Activated CD4-positive, alpha-beta memory T cell treated with anti-CD3 and anti-CD28 coated beads, Interleukin-2, amount 10 ng/mL, durations not matched to agents 7 days and 5 days (primary cell): ENCODE results near the gene TARM1. TPM values are rescaled to one million over a fixed set of nuclear protein-coding genes. Genes with fewer than 3 reads are reported as not detected.

Experiments
- CTCF ChIA-PET: fragments of 350-600 bp; sonication (Branson Sonifier 250); formaldehyde crosslinking; loops from one replicate; lab custom pipeline; 2021; ENCODE audit warnings: antibody characterized with exemption, inconsistent platforms; lab: Charles Lee
- POLR2A ChIA-PET: fragments of 350-600 bp; sonication (Branson Sonifier 250); formaldehyde crosslinking; loops from one replicate; lab custom pipeline; 2021; ENCODE audit warnings: antibody characterized with exemption; lab: Charles Lee
- DNase-seq: peaks from one replicate; pipeline ENCODE4 v3.0.0-alpha.2; 2020
- H3K27ac Mint-ChIP-seq: one replicate; pipeline ENCODE4 v1.8.0; 2021; ENCODE audit warnings: mild to moderate bottlenecking, mixed read lengths
- H3K27me3 Mint-ChIP-seq: one replicate; pipeline ENCODE4 v1.8.0; 2021; ENCODE audit warnings: mixed read lengths
- H3K36me3 Mint-ChIP-seq: one replicate; pipeline ENCODE4 v1.8.0; 2021; ENCODE audit warnings: low read depth, mixed read lengths
- H3K4me1 Mint-ChIP-seq: one replicate; pipeline ENCODE4 v1.8.0; 2021; ENCODE audit warnings: mixed read lengths
- H3K4me3 Mint-ChIP-seq: one replicate; pipeline ENCODE4 v1.8.0; 2021; ENCODE audit warnings: mild to moderate bottlenecking, mixed read lengths
- H3K9me3 Mint-ChIP-seq: one replicate; pipeline ENCODE4 v1.8.0; 2021; ENCODE audit warnings: mixed read lengths
- total RNA-seq, 2 experiments: library from RNA; stranded (reverse); gene quantifications; one replicate each; pipeline ENCODE4 v1.2.3, GENCODE V29; 2021

Gene TARM1
- total RNA-seq = not detected

DNA sequence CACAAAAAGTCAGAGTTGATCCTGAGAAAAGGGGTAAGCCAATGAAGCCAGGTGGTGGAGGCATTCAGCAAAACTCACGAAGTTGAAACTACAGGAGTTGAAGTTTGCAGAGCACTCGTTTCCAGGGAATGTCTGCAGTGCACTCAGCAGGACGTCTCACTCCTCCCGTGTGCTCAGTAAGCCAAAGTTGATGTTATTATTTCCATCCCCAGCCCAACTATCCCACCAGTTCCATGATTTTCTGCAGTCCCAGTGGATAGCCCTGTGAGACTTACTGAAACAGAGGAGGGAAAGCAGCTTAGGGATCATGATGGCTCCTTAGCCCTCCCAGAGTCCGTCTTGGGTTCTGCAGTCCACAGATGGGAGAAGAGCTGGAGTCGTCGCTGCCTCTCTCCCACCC is at the start of gene TARM1:
TARM1 (minus strand) TSS at position 334 of the 400 bp plus-strand sequence; CDS start at position 309, 25 bp downstream.
- no peak for DNase-seq
- ChIA-PET CTCF (no interaction called here), POLR2A (no interaction called here)
- H3K4me3 Mint-ChIP-seq = no peak within 1 kb of the TSS
- H3K9me3 Mint-ChIP-seq = peaks cover 7% of the 10 kb centered on the region
- H3K27me3 Mint-ChIP-seq = no peaks in the 10 kb centered on the region
- no peaks in the 10 kb centered on the region for H3K36me3 Mint-ChIP-seq
- H3K27ac Mint-ChIP-seq = no peak within 1 kb of the TSS
- H3K4me1 Mint-ChIP-seq = no peaks in the 10 kb centered on the region

DNA sequence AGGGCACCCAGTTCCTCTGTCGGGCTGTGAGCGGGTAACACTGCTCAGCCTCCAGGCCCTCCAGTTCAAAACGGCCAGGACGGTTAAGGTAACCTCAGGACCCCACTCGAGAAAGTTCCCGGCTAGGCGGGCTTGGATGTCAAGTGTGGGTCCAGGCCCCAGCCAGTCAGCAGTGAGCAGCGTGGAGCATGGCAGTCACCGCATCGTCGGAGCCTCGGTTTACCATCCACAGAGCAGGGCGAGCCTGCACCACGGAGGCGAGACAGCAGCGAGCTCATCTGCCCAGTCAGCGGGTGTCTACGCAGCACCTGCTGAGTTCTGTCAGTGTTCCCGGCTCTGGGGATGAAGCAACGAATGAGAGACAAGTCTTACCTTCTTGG is 48.4 kb upstream of the TARM1 start:
- ChIA-PET POLR2A (no interaction called here), CTCF (no interaction called here)
- H3K27me3 Mint-ChIP-seq = no peaks in the 10 kb centered on the region
- no peak overlapping the region for H3K27ac Mint-ChIP-seq
- H3K36me3 Mint-ChIP-seq = peaks cover 20% of the 10 kb centered on the region
- H3K4me3 Mint-ChIP-seq = no peak overlapping the region
- H3K9me3 Mint-ChIP-seq = no peaks in the 10 kb centered on the region
- no peak for DNase-seq
- H3K4me1 Mint-ChIP-seq = peaks cover 3% of the 10 kb centered on the region

DNA sequence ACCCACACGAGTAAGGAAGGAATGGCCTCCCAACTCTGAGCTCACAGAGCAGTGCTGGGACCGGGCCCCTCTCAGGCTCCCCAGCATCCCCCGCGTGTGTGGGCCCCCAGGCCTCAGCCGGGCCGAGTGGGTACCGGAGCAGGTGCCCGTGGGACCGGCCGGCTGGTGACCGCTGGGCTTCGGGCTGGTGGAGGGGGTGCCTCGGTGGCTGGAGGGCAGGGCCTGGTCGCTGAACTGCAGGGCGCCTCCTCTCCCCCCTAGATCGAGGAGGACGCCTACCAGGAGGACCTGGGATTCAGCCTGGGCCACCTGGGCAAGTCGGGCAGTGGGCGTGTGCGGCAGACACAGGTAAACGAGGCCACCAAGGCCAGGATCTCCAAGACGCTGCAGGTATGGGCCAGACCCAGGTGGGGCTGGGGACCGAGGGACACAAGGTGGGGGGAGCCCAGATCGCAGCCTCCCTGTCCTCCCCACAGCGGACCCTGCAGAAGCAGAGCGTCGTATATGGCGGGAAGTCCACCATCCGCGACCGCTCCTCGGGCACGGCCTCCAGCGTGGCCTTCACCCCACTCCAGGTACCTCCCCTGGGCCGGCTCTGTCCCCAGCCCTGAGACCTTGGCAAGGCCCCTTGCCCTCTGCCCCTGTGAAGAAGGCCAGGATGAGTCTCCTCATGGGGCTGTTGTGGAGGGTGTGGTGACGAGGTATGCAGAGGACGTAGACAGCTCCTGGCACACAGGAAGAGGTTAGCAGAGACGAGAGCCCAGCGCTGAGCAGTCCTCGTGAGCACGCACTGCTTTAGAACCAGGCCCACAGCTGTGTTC is 47.8 kb upstream of the TARM1 start:
- H3K27me3 Mint-ChIP-seq = no peaks in the 10 kb centered on the region
- DNase-seq = no peak
- no peaks in the 10 kb centered on the region for H3K9me3 Mint-ChIP-seq
- ChIA-PET POLR2A (no interaction called here), CTCF (no interaction called here)
- no peaks in the 10 kb centered on the region for H3K4me1 Mint-ChIP-seq
- H3K36me3 Mint-ChIP-seq = peaks cover 23% of the 10 kb centered on the region
- no peak overlapping the region for H3K27ac Mint-ChIP-seq
- no peak overlapping the region for H3K4me3 Mint-ChIP-seq

GRCh38 chr19:54128441-54128725 is 47.2 kb upstream of the TARM1 start:
- Mint-ChIP-seq H3K27me3 (no peaks in the 10 kb centered on the region), H3K4me3 (no peak overlapping the region), H3K36me3 (peaks cover 26% of the 10 kb centered on the region), H3K4me1 (no peaks in the 10 kb centered on the region), H3K9me3 (no peaks in the 10 kb centered on the region), H3K27ac (no peak overlapping the region)
- CTCF ChIA-PET = no interaction called here
- POLR2A ChIA-PET = no interaction called here
- DNase-seq = no peak

GRCh38 chr19:54127688-54128440 is 46.7 kb upstream of the TARM1 start:
- CTCF ChIA-PET = no interaction called here
- no peaks in the 10 kb centered on the region for H3K9me3 Mint-ChIP-seq
- H3K27me3 Mint-ChIP-seq = no peaks in the 10 kb centered on the region
- H3K27ac Mint-ChIP-seq = no peak overlapping the region
- POLR2A ChIA-PET = no interaction called here
- no peaks in the 10 kb centered on the region for H3K4me1 Mint-ChIP-seq
- DNase-seq = no peak
- no peak overlapping the region for H3K4me3 Mint-ChIP-seq
- H3K36me3 Mint-ChIP-seq = peaks cover 30% of the 10 kb centered on the region

GRCh38 chr19:54125713-54126112 is 44.5 kb upstream of the TARM1 start:
- Mint-ChIP-seq H3K27me3 (no peaks in the 10 kb centered on the region), H3K36me3 (peaks cover 41% of the 10 kb centered on the region), H3K9me3 (no peaks in the 10 kb centered on the region), H3K27ac (no peak overlapping the region), H3K4me1 (no peaks in the 10 kb centered on the region), H3K4me3 (no peak overlapping the region)
- DNase-seq = no peak
- ChIA-PET CTCF (no interaction called here), POLR2A (interaction anchor here (1.0 kb wide), 1 partner anchor 13 kb away, joined by 3 read pairs; no protein-coding TSS in a partner anchor)

DNA sequence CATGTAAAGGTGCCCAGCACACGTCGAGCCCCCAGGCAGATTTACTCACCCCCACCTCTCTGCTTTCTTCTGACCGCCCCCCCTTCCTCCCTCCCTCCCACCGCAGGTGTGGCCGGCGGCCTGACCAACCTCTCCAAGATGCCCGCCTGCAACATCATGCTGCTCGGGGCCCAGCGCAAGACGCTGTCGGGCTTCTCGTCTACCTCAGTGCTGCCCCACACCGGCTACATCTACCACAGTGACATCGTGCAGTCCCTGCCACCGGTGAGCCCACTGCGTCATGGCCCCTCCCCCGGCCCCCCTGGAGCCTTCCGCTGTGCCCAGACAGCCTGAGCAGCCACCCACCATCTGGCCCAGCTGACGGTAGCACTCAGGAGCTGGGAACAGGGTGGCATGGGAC is 43.2 kb upstream of the TARM1 start:
- no peaks in the 10 kb centered on the region for H3K27me3 Mint-ChIP-seq
- H3K36me3 Mint-ChIP-seq = peaks cover 47% of the 10 kb centered on the region
- no peak for DNase-seq
- no peak overlapping the region for H3K27ac Mint-ChIP-seq
- H3K4me3 Mint-ChIP-seq = no peak overlapping the region
- POLR2A ChIA-PET = interaction anchor here (1.0 kb wide), 1 partner anchor 12 kb away, joined by 3 read pairs; no protein-coding TSS in a partner anchor
- H3K9me3 Mint-ChIP-seq = no peaks in the 10 kb centered on the region
- CTCF ChIA-PET = no interaction called here
- H3K4me1 Mint-ChIP-seq = no peaks in the 10 kb centered on the region

DNA sequence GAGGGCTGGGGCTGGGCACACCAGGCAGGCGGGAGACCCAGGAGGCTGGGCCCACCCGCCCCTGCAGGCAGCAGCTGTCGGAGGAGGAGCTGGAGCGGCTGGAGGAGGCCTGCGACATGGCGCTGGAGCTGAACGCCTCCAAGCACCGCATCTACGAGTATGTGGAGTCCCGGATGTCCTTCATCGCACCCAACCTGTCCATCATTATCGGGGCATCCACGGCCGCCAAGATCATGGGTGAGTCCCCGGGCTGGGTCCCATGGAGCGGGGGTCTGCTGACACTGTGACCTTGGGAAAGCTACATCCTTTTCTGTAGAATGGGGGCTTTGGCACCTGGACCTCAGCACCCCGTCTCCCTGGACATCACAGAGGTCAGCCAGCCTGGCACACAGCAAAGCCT is 42.5 kb upstream of the TARM1 start:
- no peaks in the 10 kb centered on the region for H3K4me1 Mint-ChIP-seq
- H3K27ac Mint-ChIP-seq = no peak overlapping the region
- CTCF ChIA-PET = no interaction called here
- H3K4me3 Mint-ChIP-seq = no peak overlapping the region
- POLR2A ChIA-PET = interaction anchor here (1.0 kb wide), 1 partner anchor 13 kb away, joined by 3 read pairs; no protein-coding TSS in a partner anchor
- DNase-seq = no peak
- H3K36me3 Mint-ChIP-seq = peaks cover 46% of the 10 kb centered on the region
- H3K27me3 Mint-ChIP-seq = no peaks in the 10 kb centered on the region
- H3K9me3 Mint-ChIP-seq = no peaks in the 10 kb centered on the region

GRCh38 chr19:54121259-54121658 is 40.1 kb upstream of the TARM1 start:
- no peaks in the 10 kb centered on the region for H3K9me3 Mint-ChIP-seq
- H3K36me3 Mint-ChIP-seq = peaks cover 38% of the 10 kb centered on the region
- H3K27me3 Mint-ChIP-seq = no peaks in the 10 kb centered on the region
- no peak overlapping the region for H3K4me3 Mint-ChIP-seq
- POLR2A ChIA-PET = interaction anchor here (0.8 to 1.0 kb wide), 2 partner anchors 16 to 18 kb away, joined by 3 read pairs; partner anchors contain the start of gene CNOT3
- peaks cover 17% of the 10 kb centered on the region for H3K4me1 Mint-ChIP-seq
- CTCF ChIA-PET = no interaction called here
- H3K27ac Mint-ChIP-seq = no peak overlapping the region
- no peak for DNase-seq

DNA sequence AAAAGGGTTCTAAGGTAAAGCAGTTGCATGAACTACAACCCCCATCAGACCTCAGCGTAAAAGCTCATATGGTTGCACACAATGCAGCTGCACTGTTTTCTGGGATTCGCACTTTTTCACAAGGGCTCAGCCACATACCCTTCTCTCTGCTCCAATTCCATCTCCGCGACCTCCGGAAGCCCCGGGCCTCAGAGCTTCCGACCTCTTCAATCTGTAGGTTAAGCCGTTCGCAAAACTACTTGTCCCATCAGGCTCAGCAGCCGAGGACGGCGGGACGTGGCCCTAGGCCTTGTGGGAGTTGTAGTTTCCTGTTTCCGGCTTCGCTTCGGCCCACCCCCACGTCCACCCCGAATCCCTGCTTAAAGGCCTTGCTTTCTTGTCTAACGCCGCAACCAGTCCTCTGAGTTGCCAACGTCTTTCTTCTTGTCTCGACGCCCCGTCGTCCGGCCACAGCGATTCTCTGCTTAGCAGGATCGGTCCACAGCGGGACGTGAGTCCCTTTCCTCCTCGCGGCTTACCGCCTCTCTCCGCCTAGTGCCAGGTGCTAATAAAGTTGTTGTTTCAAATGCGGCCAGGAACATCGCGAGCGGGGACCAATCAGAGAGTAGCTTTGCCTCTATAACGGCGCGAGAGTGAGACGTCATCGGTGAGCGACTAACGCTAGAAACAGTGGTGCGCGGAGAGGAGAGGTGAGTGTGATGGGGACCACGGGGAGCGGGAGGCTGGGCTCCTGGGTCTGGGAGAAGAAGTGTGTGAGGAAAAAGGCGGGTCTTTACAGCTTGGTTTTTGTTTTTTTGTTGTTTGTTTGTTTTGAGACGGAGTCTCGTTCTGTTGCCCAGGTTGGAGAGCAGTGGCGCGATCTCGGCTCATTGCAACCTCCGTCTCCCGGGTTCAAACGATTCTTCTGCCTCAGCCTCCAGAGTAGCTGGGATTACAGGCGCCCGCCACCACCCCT is 34.2 kb upstream of the TARM1 start, which contains the start of the genes PRPF31 and TFPT:
PRPF31 (plus strand) TSS at position 646 of the 955 bp plus-strand sequence. CDS start 2,525 bp downstream, outside the sequence.
TFPT (minus strand) TSS at position 549 of the 955 bp plus-strand sequence; CDS start at position 161, 388 bp downstream.
- no peaks in the 10 kb centered on the region for H3K9me3 Mint-ChIP-seq
- H3K36me3 Mint-ChIP-seq = peaks cover 35% of the 10 kb centered on the region
- H3K4me1 Mint-ChIP-seq = peaks cover 35% of the 10 kb centered on the region
- ChIA-PET CTCF (interaction anchor here (1.0 to 2.8 kb wide), 6 partner anchors 13 to 273 kb away, joined by 3 to 16 read pairs (median 4); partner anchors contain the start of genes CNOT3, MBOAT7 and NDUFA3), POLR2A (interaction anchor here (0.6 to 5.2 kb wide), 20 partner anchors 9 to 333 kb away, joined by 3 to 52 read pairs (median 4); partner anchors contain the start of genes CNOT3, LENG8, MBOAT7 and NDUFA3)
- DNase-seq = peak; percentile 97
- H3K27ac Mint-ChIP-seq = peak within 1 kb of the TSS; percentile 74
- H3K4me3 Mint-ChIP-seq = peak within 1 kb of the TSS; percentile 86
- H3K27me3 Mint-ChIP-seq = no peaks in the 10 kb centered on the region

DNA sequence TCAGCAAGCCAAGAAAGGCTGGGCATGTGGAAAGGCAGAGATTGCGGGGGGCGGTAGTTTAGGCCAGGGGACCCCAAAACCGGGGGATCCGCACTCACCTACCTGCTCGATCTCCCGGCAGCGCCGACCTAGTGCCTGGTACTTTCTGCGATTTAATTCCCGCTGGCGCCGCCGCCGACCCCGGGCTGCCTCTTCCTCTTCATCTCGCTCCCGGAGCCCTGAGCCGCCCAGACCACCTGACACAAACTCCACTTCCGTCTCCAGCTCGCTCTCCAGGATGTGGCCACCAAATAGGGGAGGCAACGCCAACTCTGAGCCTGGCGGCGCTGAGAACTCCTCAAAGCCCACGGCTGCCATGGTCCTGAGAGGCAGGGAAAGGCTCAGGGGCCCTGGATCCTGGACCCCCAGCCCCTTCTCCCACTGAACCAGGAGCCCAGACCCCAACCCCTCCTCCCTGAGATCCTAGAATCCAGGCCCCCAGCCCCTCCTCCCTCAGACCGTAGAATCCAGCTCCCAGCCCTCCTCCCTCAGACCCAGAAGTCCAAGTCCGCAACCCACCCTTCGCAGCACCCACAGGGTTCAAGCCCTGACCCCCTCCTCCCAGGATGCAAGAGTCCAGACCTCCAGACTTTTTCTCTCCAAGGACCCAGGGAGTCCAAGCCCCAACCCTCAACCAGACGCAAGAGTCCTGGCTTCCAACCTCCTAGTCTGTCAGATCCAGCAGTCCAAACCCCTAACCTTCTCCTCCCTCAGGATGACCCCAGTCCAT is 33.4 kb upstream of the TARM1 start:
- Mint-ChIP-seq H3K4me1 (peaks cover 37% of the 10 kb centered on the region), H3K27ac (peak overlapping the region; percentile 74), H3K36me3 (peaks cover 37% of the 10 kb centered on the region), H3K27me3 (no peaks in the 10 kb centered on the region), H3K4me3 (peak overlapping the region; percentile 86), H3K9me3 (no peaks in the 10 kb centered on the region)
- ChIA-PET CTCF (interaction anchor here (1.0 to 2.8 kb wide), 5 partner anchors 12 to 274 kb away, joined by 3 to 16 read pairs (median 4); partner anchors contain the start of genes CNOT3 and NDUFA3), POLR2A (interaction anchor here (0.7 to 5.2 kb wide), 15 partner anchors 8 to 95 kb away, joined by 3 to 52 read pairs (median 5); partner anchors contain the start of genes CNOT3, LENG1, MBOAT7 and NDUFA3)
- peak; percentile 76 for DNase-seq
